Neural progenitor cell (in vitro differentiated cells): ENCODE measurements around the gene ZC3H4. TPM values are rescaled to one million over a fixed set of nuclear protein-coding genes. Genes with fewer than 3 reads are reported as not detected.

Experiments used
- DNase-seq: peaks from one replicate; pipeline ENCODE4 v3.0.0-alpha.2; 2016; ENCODE audit warnings: low spot score
- H2AFZ ChIP-seq: fragments of 200-600 bp; sonication (generic); replicated peaks from 2 replicates; pipeline ENCODE4 v1.6.1; 2016; ENCODE audit warnings: antibody characterized with exemption
- H3F3A ChIP-seq: fragments of 200-600 bp; sonication (generic); 2 replicates; pipeline ENCODE4 v1.6.1; 2016; ENCODE audit warnings: antibody characterized with exemption, low read depth
- H3K27ac ChIP-seq: fragments of 200-600 bp; sonication (generic); 2 replicates; pipeline ENCODE4 v1.5.1; 2016; ENCODE audit warnings: mild to moderate bottlenecking
- H3K27me3 ChIP-seq: fragments of 200-600 bp; sonication (generic); 2 replicates; pipeline ENCODE4 v1.6.1; 2016; ENCODE audit warnings: mild to moderate bottlenecking, moderate library complexity
- H3K36me3 ChIP-seq: fragments of 200-600 bp; sonication (generic); 2 replicates; pipeline ENCODE4 v1.5.1; 2016
- H3K4me1 ChIP-seq: fragments of 200-600 bp; sonication (generic); 2 replicates; pipeline ENCODE4 v1.6.1; 2016; ENCODE audit warnings: mixed run types
- H3K4me2 ChIP-seq: fragments of 200-600 bp; sonication (generic); 2 replicates; pipeline ENCODE4 v1.6.1; 2016
- H3K4me3 ChIP-seq: fragments of 200-600 bp; sonication (generic); 2 replicates; pipeline ENCODE4 v1.5.1; 2016
- H3K79me2 ChIP-seq: fragments of 200-600 bp; sonication (generic); 2 replicates; pipeline ENCODE4 v1.6.1; 2016; ENCODE audit warnings: low read depth
- H3K9ac ChIP-seq: fragments of 200-600 bp; sonication (generic); 2 replicates; pipeline ENCODE4 v1.6.1; 2016
- H3K9me3 ChIP-seq: fragments of 200-600 bp; sonication (generic); 2 replicates; pipeline ENCODE4 v1.5.1; 2016; ENCODE audit warnings: low read depth
- H4K20me1 ChIP-seq: fragments of 200-600 bp; sonication (generic); 2 replicates; pipeline ENCODE4 v1.6.1; 2016; ENCODE audit warnings: low read depth
- H3K27ac Mint-ChIP-seq: 3 replicates; pipeline ENCODE4 v1.8.0; 2021; ENCODE audit warnings: mixed read lengths
- H3K27me3 Mint-ChIP-seq: 2 replicates; pipeline ENCODE4 v1.8.0; 2022; ENCODE audit warnings: low read depth, mild to moderate bottlenecking, inconsistent platforms, moderate library complexity, mixed read lengths; ENCODE audit not compliant: insufficient read depth
- H3K36me3 Mint-ChIP-seq: 3 replicates; pipeline ENCODE4 v1.8.0; 2021; ENCODE audit warnings: mixed read lengths
- H3K4me1 Mint-ChIP-seq: 3 replicates; pipeline ENCODE4 v1.8.0; 2021; ENCODE audit warnings: mixed read lengths
- H3K4me3 Mint-ChIP-seq: 3 replicates; pipeline ENCODE4 v1.8.0; 2021; ENCODE audit warnings: mild to moderate bottlenecking, moderate library complexity, mixed read lengths
- H3K9me3 Mint-ChIP-seq: 3 replicates; pipeline ENCODE4 v1.8.0; 2020; ENCODE audit warnings: mixed read lengths
- EZH2 ChIP-seq: fragments of 200-600 bp; sonication (generic); IDR thresholded peaks from 2 replicates; pipeline ENCODE4 v1.6.1; 2017; ENCODE audit warnings: antibody characterized with exemption, mild to moderate bottlenecking, moderate library complexity
- EZH2phosphoT487 ChIP-seq: fragments of 200-600 bp; sonication (generic); IDR thresholded peaks from 2 replicates; pipeline ENCODE4 v1.6.1; 2017; ENCODE audit warnings: antibody characterized with exemption
- total RNA-seq: library from RNA; depleted of rRNA; stranded (reverse); fragments of >200 nt; gene quantifications from 2 replicates; pipeline ENCODE4 v1.2.3, GENCODE V29; 2015; ENCODE audit warnings: low replicate concordance
- TF ChIP-seq, protein P1 (sequence below): fragments of 200-600 bp; sonication (generic); IDR thresholded peaks from 2 replicates; pipeline ENCODE4 v1.5.1; 2017; ENCODE audit warnings: antibody characterized with exemption, mild to moderate bottlenecking

The ZC3H4 gene
- total RNA-seq, 1 donor from 2014 or later: 19.1 TPM

DNA sequence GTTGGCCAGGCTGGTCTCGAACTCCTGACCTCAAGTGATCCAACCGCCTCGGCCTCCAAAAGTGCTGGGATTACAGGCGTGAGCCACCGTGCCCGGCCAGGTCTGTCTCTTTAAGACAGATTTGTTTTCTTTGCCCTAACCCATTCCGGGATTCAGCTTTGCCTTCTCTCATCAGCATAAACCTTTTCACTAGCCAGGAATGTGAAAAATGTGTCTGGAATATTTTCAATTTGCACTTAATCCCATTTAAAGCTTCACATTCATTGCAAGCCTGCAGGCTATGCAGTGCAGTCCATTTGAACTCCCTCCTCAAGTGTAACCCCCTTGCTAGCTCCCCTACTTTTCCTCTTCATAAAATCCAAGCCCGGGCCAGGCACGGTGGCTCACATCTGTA lies 64.3 kb downstream of the ZC3H4 start:
- Mint-ChIP-seq H3K4me1 (peaks cover 15% of the 10 kb centered on the region), H3K27me3 (peaks cover 3% of the 10 kb centered on the region), H3K27ac (peak overlapping the region; percentile 66), H3K36me3 (peaks cover 2% of the 10 kb centered on the region), H3K4me3 (peak overlapping the region; percentile 93), H3K9me3 (no peaks in the 10 kb centered on the region)
- Histone ChIP-seq H3K9ac (no peak overlapping the region), H3K79me2 (peaks cover 12% of the 10 kb centered on the region), H3K4me2 (peak overlapping the region; percentile 59), H3K4me1 (no peaks in the 10 kb centered on the region), H3K4me3 (peak overlapping the region; percentile 40), H3K36me3 (no peaks in the 10 kb centered on the region), H2AFZ (peak overlapping the region; percentile 75), H4K20me1 (no peaks in the 10 kb centered on the region), H3F3A (no peaks in the 10 kb centered on the region), H3K27ac (no peak overlapping the region), H3K9me3 (no peaks in the 10 kb centered on the region), H3K27me3 (no peaks in the 10 kb centered on the region)
- TF ChIP-seq, protein P1, sequence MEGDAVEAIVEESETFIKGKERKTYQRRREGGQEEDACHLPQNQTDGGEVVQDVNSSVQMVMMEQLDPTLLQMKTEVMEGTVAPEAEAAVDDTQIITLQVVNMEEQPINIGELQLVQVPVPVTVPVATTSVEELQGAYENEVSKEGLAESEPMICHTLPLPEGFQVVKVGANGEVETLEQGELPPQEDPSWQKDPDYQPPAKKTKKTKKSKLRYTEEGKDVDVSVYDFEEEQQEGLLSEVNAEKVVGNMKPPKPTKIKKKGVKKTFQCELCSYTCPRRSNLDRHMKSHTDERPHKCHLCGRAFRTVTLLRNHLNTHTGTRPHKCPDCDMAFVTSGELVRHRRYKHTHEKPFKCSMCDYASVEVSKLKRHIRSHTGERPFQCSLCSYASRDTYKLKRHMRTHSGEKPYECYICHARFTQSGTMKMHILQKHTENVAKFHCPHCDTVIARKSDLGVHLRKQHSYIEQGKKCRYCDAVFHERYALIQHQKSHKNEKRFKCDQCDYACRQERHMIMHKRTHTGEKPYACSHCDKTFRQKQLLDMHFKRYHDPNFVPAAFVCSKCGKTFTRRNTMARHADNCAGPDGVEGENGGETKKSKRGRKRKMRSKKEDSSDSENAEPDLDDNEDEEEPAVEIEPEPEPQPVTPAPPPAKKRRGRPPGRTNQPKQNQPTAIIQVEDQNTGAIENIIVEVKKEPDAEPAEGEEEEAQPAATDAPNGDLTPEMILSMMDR: no peak
- no peak for TF ChIP-seq EZH2phosphoT487
- no peak for TF ChIP-seq EZH2
- peak; percentile 27 for DNase-seq

DNA sequence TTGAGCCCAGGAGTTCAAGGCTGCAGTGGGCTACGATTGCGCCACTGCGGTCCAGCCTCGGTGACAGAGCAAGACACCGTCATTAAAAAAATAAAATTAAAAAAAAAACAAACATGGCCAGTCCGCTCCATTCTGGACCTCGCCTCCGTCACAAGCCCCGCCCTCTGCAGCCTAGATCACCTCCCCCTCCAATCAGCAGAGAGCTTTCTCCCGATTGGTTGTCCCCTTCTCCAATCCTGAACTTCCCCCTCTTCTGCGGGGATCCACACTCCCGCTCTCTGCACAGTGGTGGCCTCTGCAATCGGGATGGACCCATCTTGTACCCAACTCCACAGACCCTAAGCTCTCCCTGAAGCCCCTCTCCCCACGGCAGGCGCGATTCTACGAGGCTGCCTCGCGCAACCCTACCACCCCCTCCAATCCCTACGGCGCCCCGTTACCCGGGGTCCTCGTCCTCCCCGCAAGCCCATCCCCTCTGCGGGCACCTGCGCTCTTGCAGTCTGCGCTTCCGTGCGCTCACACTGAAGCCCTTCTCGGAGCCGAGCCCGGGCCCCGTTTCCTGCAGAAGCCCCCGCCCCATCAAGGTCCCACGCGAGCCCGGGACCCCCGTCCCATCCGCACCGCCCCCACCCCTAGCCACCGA lies 65.7 kb downstream of the ZC3H4 start:
- Histone ChIP-seq H2AFZ (peak overlapping the region; percentile 79), H3K27me3 (no peaks in the 10 kb centered on the region), H3K4me3 (peak overlapping the region; percentile 87), H3K79me2 (peaks cover 12% of the 10 kb centered on the region), H3K9me3 (no peaks in the 10 kb centered on the region), H3K27ac (no peak overlapping the region), H3K36me3 (no peaks in the 10 kb centered on the region), H4K20me1 (no peaks in the 10 kb centered on the region), H3K4me2 (peak overlapping the region; percentile 86), H3K9ac (peak overlapping the region; percentile 56), H3F3A (no peaks in the 10 kb centered on the region), H3K4me1 (no peaks in the 10 kb centered on the region)
- TF ChIP-seq EZH2 (no peak), EZH2phosphoT487 (no peak)
- TF ChIP-seq, protein P1: no peak
- Mint-ChIP-seq H3K4me3 (peak overlapping the region; percentile 99), H3K27me3 (peaks cover 3% of the 10 kb centered on the region), H3K36me3 (peaks cover 2% of the 10 kb centered on the region), H3K4me1 (peaks cover 15% of the 10 kb centered on the region), H3K9me3 (no peaks in the 10 kb centered on the region), H3K27ac (peak overlapping the region; percentile 70)
- peak; percentile 94 for DNase-seq

DNA sequence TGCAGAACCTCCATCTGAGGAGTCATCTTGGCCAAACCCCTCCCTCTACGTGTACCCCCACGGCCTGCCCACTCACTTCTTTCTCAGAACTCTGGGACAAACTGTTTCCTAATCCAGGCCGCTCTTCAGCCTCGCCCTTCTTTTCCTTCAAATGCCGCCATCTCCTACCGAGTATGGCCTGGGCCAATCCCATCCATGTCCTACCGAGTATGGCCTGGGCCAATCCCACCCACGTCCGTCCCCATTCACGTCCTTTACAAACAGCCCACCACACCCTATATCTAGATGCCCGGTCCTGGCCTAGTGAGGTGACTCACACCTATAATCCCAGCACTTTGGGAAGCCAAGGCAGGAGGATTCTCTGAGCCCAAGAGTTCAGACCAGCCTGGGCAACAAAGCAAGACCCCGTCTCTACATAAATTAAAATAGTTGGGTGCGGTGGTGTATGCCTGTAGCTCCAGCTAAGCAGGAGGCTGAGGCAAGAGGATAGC lies 66.3 kb downstream of the ZC3H4 start:
- TF ChIP-seq, protein P1: no peak
- TF ChIP-seq EZH2 (no peak), EZH2phosphoT487 (no peak)
- Histone ChIP-seq H2AFZ (peak overlapping the region; percentile 79), H3K9ac (no peak overlapping the region), H3K27me3 (no peaks in the 10 kb centered on the region), H3K4me3 (peak overlapping the region; percentile 87), H4K20me1 (no peaks in the 10 kb centered on the region), H3K4me1 (no peaks in the 10 kb centered on the region), H3F3A (no peaks in the 10 kb centered on the region), H3K4me2 (peak overlapping the region; percentile 86), H3K27ac (no peak overlapping the region), H3K79me2 (peaks cover 12% of the 10 kb centered on the region), H3K9me3 (no peaks in the 10 kb centered on the region), H3K36me3 (no peaks in the 10 kb centered on the region)
- Mint-ChIP-seq H3K9me3 (no peaks in the 10 kb centered on the region), H3K27me3 (peaks cover 3% of the 10 kb centered on the region), H3K27ac (peak overlapping the region; percentile 34), H3K36me3 (peaks cover 2% of the 10 kb centered on the region), H3K4me3 (peak overlapping the region; percentile 99), H3K4me1 (peaks cover 15% of the 10 kb centered on the region)
- no peak for DNase-seq
